SK-MEL-5 (cell line): ENCODE measurements around the gene NTM. TPM values are rescaled to one million over a fixed set of nuclear protein-coding genes. Genes with fewer than 3 reads are reported as not detected.
A peak's percentile ranks its signal among the peaks of the same experiment; 100 is the strongest.
"Not testable (repeated sequence)": the region's sequence is repeated elsewhere in the genome, so short reads cannot be mapped to it uniquely, and the experiment has no call there.

Experiments
- DNase-seq: peaks from one replicate; pipeline ENCODE4 v3.0.0-alpha.2; 2016; ENCODE audit warnings: low read depth, low spot score
- in situ Hi-C: cut with HindIII; loops from 2 replicates; pipeline ENCODE4 v1.10.0; 2016; ENCODE audit warnings: low sequenced_read_pairs, high pct_unique_total_duplicates, low pct_unique_long_range_greater_than_20kb
- total RNA-seq: library from RNA; depleted of rRNA; stranded (reverse); fragments of >200 nt; shearing (Covaris generic); gene quantifications from 2 replicates; pipeline ENCODE4 v1.2.3, GENCODE V29; 2014

Gene NTM
- total RNA-seq, 1 experiment from 2014 or later = 0.95 TPM

DNA sequence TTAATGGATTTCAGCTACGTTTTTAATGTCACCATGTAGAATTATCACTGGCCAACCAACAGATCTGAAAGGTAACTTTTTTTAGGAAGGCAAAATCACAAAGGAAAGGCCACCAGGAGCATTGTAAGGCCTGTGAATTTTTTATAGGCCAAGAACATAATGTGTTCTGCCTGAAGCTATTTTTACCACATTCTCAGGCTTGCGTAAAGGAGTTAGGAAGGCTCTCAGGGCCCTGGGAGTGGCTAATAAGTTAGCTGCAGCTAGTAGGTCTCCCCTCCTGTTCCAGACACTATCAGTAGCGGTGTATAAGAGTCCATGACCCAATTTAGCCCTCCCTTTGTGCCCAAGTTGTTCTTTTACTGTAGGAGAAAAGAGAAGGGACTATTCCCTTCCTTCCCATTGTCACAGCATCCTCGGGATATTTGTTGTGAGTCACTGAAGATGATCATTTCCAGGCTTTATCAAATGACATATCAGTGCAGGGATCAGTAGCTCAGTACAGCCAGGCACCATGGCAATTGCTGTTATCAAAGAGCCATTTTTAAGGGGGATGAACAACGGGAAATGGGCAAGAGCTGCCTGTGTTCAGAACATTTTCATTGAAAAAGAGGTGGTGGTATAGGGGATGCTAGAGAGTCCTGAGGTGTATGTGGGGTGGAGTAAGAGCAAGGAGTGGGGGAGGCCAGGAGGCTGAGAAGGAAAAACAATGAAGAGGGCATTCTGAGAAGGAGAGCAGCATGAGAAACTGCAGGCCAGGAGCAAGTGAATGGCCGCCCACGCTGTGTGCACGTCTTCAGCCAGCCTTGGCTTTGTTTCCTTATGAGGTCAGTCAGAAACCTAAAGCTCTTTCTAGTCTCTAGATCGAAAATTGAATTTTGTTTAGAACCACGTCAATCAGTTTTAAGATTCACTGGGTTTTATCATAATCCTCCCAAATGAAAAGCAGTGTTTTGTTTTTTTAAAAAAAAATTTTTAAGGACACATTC, 940.3 kb downstream of the NTM start:
- in situ Hi-C loops = no loop called here
- DNase-seq = no peak

DNA sequence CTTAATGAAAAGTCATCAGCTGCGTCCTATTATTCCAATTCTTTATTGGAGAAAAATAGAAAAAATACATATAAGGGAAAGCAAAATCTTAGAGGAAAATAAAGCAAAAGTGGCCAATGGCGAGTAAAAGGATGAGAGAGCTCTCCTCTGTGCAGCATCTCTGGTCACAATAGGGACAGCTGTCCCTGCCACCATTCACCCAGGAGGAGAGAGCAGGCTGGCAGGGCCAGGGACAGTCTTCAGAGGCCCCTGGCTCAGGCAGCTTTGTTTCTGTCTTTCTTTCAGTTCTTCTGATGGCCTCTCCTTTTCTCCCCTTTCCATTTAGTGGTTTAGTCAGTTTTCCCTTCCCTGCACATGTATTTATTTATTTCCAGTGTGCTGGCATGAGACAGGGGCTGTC, 941.3 kb downstream of the NTM start:
- in situ Hi-C loops = no loop called here

DNA sequence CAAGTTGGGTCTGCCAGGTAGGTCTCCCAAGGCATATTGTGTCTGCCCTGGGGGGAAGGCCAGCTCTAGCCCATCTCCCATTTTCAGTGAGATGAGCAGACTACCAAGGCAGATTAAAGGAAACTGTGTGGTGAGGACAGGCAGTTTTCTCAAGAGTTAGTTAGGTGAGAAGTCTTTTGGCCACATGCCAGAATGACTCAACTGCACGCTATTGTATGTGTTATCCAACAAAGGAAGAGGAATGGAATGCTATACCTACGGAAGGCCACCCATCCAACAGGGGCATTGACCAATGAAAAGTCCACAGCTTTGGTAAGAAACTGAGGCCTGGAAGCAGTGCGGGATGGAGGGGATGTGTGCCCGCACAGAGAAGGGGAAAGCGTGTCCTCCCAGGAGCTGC, 941.7 kb downstream of the NTM start:
- in situ Hi-C loops = no loop called here
- DNase-seq = no peak

More for the DNA sequence above, 941.3 kb downstream of the NTM start:
- DNase-seq = no peak

DNA sequence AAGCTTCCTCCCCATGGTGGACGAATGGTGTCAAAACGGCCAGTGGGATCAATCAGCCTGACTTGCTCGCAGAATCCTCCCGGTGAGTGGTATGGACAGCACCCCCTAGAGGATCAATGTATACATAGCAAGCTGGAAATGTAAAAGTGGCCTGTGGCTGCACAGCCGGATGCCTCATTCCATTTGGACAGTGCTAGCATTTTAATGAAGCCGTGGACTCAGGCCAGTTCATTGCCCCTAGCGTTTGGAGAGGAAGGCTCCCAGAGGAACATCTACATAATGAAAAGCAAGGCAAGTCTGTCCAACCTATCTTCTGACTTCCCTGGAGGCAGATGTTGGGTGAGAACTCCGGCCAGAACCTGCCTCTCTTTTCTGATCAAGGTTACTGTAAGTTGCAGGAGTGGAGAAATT, 942.3 kb downstream of the NTM start:
- peak; percentile 67 for DNase-seq
- in situ Hi-C loops = no loop called here

DNA sequence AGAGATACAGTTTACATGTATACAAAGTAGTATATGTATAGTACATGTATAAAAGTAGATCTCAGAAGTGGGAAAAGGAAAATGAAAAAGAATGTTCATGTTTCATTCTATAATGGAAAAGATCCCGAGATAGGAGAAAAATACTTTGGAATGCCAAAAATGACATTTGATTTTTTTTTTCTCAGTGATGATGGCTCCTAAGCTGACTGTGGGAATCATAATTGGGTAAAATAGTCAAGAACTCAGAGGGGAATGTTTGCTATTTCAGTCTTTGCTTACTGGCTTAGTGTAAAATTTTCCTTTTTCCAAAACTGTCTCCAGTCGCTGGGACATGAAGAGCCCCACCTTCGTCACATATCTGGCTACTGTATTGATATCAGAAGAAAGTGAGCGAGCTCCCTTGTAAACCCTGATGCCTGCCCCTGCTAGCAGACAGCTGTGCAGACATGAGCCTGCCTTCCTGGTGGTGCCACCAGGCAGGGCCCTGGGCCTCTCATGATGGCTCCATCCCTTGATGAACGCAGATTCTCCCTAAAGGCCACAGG, 944.6 kb downstream of the NTM start:
- no peak for DNase-seq
- in situ Hi-C loops = no loop called here

DNA sequence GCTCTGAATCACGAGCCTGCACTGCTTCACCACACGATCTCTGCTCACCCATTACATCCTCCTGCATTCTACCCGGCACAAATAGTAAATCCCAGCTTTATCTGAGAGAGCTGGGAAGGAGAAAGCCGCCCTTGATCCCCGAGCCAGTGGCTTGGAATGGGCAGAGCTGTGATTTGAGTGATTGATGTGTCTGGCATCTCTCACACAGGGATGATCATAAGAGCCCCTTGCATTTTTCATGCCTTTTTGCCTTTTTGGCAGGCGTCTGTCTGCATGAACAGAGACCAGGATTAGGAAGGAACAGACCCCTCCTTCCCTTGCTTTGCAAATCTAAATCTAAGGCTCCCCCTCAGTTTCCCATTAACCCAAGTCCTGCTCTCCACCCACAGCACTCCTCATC, 945.3 kb downstream of the NTM start:
- in situ Hi-C loops = no loop called here
- DNase-seq = no peak

DNA sequence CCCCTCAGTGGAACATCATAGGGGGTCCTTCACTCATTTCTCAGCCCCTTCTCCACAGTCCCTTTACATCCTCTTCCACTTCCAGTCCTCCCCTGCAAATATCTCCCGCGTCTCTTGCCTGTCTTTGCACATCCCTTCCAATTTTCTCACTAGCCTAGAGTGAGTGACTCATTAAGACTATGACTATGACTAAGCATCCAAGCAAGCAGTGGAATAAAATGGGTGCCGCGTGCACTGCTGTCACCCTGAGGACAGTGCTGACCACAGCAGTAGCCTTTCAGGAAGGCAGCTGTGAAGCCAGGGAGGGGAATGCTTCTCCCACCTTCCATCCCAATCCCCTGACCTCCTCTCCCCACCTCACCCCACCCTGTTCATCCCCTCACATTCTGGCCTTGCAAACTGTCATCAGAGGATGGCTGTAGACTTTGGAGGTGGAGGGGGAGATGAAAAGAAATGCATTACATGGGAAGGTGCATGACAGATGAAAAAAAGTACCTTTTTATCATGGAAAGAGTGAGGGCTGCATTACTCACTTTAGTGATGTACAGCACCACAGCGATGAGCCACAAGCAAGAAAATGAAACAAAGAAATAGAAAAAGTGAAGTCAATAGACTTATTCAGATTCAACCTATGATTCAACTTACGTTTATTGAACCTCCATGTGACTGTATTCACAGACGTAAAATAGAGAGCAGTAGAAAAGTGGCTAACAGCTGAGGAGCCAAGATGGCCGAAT, 948.2 kb downstream of the NTM start:
- in situ Hi-C loops = no loop called here
- DNase-seq = no peak

DNA sequence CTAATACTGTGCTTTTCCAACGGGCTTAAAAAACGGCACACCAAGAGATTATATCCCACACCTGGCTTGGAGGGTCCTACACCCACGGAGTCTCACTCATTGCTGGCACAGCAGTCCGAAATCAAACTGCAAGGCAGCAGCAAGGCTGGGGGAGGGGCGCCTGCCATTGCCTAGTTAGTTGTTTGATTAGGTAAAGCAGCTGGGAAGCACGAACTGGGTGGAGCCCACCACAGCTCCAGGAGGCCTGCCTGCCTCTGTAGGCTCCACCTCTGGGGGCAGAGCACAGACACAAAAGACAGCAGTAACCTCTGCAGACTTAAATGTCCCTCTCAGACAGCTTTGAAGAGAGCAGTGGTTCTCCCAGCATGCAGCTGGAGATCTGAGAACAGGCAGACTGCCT, 949.0 kb downstream of the NTM start:
- in situ Hi-C loops, DNase-seq: not testable (repeated sequence)

DNA sequence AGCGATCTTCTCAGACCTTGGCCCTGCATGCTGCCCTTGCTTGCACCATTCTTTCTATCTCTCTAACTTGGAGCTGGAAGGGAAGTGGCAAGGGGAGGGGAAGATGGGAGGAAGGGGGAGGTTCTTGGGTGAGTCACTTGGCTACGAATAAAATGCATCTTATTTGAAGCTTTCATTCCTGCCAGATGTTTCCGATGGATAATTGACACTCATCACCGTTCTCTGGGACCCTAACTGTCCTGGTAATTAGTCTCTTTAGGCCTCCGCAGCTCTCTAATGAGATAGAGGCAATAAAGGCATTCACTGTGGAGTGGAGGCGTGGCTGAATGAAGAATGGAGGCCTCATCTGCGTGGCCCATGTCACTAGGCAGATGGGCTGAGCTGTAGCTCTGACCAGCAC, 960.1 kb downstream of the NTM start:
- in situ Hi-C loops = no loop called here
- no peak for DNase-seq

DNA sequence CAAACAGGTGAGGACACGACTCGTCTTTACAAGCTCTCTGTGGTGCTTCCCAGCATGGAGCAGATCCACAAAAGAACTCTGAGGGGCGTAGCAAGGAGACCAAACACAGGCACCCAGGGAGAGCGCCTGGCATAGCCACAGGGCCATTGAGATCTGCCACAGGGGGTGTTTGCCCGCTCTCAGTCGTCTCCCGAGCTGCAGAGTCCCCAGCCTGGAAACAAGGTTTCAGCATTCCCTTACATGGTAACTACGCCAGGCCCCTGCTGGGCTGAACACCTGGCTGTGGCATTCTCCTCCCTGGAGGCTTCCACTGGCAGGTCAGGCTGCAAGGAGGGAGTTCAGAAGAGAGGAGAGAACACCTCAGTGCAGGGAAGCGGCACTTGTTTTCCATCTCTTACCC, 962.1 kb downstream of the NTM start:
- DNase-seq = no peak
- in situ Hi-C loops = no loop called here

DNA sequence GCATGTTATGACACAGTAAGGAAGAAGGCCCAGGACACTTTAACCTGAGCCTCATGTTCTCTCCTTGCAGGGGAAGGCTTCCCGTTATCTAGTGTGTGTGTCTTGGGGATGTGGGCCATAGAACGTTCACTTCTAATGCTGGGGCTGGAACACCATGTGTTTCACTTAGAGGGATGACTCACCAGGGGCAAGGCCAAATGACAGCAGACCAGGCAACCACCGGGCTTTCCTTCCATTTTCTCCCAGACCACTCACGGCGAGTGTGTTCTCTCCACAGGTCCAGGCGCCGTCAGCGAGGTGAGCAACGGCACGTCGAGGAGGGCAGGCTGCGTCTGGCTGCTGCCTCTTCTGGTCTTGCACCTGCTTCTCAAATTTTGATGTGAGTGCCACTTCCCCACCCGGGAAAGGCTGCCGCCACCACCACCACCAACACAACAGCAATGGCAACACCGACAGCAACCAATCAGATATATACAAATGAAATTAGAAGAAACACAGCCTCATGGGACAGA, 964.4 kb downstream of the NTM start:
- in situ Hi-C loops = no loop called here
- no peak for DNase-seq

DNA sequence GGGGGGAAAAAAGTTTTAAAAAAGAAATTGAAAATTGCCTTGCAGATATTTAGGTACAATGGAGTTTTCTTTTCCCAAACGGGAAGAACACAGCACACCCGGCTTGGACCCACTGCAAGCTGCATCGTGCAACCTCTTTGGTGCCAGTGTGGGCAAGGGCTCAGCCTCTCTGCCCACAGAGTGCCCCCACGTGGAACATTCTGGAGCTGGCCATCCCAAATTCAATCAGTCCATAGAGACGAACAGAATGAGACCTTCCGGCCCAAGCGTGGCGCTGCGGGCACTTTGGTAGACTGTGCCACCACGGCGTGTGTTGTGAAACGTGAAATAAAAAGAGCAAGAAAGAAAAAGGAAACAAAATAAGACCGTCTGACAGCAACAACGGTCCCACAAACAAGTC, 964.9 kb downstream of the NTM start:
- in situ Hi-C loops = no loop called here
- DNase-seq = peak; percentile 8

DNA sequence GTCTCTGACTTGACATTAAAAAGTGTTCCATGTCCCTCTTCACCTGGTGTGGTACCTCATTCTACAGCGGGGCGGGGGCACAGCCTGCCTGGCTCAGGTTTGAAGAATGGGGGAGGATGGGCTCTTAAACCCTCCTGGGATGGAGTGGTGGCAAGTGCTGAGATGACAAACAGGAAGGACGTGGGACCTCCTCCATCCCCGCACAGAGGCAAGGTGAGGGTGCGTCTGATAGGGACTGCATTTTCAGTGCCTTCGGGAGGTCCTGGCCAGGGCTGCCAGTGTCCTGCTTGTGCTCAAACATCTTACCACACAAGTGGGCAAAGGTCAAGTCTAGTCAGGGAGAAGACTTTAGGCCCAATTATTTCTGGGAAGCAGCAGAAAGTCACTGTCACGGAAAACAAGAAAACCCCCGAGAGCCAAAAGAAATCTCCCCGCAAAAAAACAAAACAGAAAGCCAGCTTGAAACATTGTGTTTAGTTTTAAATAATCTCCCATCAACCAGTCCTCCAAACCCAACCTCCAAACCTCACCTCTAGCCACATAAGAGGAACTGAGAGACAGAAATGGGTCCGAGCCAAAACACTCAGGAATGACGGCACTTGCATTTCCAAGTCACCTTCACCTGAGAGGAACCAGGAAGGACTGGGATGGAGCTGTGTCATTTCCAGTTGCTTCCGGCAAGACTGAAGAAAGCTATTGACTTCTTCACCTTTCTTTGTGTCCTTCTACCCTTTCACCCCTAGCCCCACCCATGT, 966.5 kb downstream of the NTM start:
- DNase-seq = no peak
- in situ Hi-C loops = no loop called here

DNA sequence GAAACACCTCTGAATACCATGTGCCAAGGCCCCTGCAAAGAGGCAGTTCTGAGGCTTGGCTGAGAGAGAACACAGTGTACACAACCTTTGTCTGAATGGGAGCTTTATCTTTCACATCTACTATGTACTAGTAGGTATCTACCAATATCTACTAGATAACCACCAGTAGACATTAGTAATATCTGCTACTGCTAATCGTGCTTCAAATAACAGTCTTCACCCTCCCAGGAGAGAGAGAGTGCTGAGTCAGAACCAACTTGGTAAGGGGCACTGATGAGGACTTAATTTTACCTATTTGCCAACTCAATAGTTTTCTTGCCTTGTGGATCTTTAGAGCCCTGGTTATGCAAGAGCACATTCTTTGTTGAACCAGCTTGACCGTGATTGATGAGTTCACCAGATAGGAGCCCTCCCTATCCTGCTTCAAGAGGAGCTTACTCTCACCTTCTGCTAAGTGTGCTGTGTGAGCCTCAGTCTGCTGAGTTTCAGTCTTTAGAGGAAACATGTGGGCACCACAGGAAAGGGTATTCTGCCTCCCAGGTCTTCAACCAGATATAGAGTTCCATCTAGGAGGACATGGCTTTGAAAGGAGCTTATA, 967.5 kb downstream of the NTM start:
- no peak for DNase-seq
- in situ Hi-C loops = no loop called here

DNA sequence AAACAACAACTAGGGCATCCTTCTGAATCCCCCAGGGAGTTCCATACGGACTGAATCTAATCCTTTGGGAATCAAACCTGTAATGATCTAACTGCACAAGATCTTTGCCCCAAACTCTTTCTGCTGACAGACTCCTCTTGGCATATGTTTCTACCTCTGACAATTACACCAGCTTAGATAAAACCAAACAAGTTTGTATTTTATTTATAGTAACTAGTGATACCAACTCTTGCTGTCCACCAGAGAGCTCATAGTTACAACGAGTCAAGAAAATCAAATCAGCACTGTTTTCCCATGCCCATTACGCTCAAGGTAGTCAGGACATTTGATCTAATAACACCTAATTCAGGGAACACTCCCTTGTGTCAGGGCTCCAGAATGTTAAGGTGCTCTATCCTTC, 972.0 kb downstream of the NTM start:
- DNase-seq = no peak
- in situ Hi-C loops = no loop called here

DNA sequence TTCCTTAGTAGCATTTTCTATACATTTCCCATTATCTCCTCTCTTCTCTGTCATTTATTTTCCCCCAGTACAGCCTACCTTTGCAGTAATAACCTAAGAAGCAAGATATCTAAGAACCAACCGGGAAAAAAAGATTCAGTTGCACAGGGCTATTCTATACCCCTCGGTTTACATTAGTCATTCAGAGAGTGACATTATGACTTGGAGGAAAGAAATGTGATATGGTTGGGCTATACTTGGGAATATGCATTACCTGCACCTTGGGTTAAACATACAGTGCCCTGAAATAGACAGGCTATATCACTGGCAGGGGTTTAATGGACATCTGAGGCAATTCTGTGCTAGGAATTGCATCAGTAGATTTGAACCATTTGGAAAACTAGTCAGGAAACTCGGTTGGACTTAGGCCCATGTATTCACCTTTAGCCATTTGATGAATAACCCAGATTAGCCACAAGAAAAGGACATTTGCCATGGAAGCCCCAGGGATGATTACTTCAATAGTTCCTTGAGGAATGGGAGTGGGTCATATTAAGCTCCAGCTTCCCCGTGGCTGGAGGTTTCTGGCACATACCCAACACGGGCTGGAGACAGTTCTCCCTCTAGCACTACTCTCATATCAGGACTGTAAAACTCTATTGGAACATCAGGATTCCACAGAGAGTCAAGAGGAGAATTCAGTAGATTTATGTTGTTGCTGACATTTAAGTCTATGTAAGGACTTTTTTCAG, 973.2 kb downstream of the NTM start:
- no peak for DNase-seq
- in situ Hi-C loops = no loop called here
